ENCODE data around the gene NOTCH1. TPM values are rescaled to one million over a fixed set of nuclear protein-coding genes. Genes with fewer than 3 reads are reported as not detected.

Gene NOTCH1
- total RNA-seq, 2 donors from 2014 or later: 71.6 to 84.2 TPM

GRCh38 chr9:136484153-136485048 lies 61.4 kb downstream of the NOTCH1 start:
- Mint-ChIP-seq H3K4me3 (peak overlapping the region; percentile 66 to 70), H3K27ac (no peak overlapping the region), H3K9me3 (no peaks in the 10 kb centered on the region), H3K27me3 (ENCODE audit: low read depth) (no peaks in the 10 kb centered on the region), H3K36me3 (ENCODE audit: insufficient read depth in 2 of 2) (peaks cover 6 to 7% of the 10 kb centered on the region in 2 donors), H3K4me1 (ENCODE audit: low read depth) (peaks cover 24% of the 10 kb centered on the region)
- ATAC-seq (replicated peaks in 1 of 2): no peak
- peak; percentile 16 to 21 for DNase-seq

- DNase-seq (peak; percentile 97 to 99), ATAC-seq (replicated peaks in 1 of 2) (peak; percentile 71 to 74)
- Mint-ChIP-seq H3K36me3 (ENCODE audit: insufficient read depth in 2 of 2) (peaks cover 6 to 7% of the 10 kb centered on the region in 2 donors), H3K4me3 (peak overlapping the region; percentile 98 to 99), H3K9me3 (no peaks in the 10 kb centered on the region), H3K27ac (peak overlapping the region; percentile 75), H3K27me3 (ENCODE audit: low read depth) (no peaks in the 10 kb centered on the region), H3K4me1 (ENCODE audit: low read depth) (peaks cover 24% of the 10 kb centered on the region)
Observed at GRCh38 chr9:136483589-136484152, 62.2 kb downstream of the NOTCH1 start.

GRCh38 chr9:136482793-136483588 lies 62.9 kb downstream of the NOTCH1 start, which contains the start of gene SEC16A:
SEC16A (minus strand) TSS chr9:136483040; CDS start chr9:136477615, 5,425 bp downstream.
- no peaks in the 10 kb centered on the region for H3K27me3 Mint-ChIP-seq (ENCODE audit: low read depth)
- H3K36me3 Mint-ChIP-seq (ENCODE audit: insufficient read depth in 2 of 2): peaks cover 6 to 10% of the 10 kb centered on the region in 2 donors
- H3K4me1 Mint-ChIP-seq (ENCODE audit: low read depth): peaks cover 28% of the 10 kb centered on the region
- ATAC-seq (replicated peaks in 1 of 2) (peak; percentile 72 to 73), DNase-seq (peak; percentile 100)
- H3K9me3 Mint-ChIP-seq: no peaks in the 10 kb centered on the region
- H3K4me3 Mint-ChIP-seq: peak within 1 kb of the TSS; percentile 98 to 99
- H3K27ac Mint-ChIP-seq: peak within 1 kb of the TSS; percentile 97

GRCh38 chr9:136482046-136482792 lies 63.6 kb downstream of the NOTCH1 start:
- Mint-ChIP-seq H3K4me3 (peak overlapping the region; percentile 98 to 99), H3K4me1 (ENCODE audit: low read depth) (peaks cover 28% of the 10 kb centered on the region), H3K36me3 (ENCODE audit: insufficient read depth in 2 of 2) (peaks cover 6 to 10% of the 10 kb centered on the region in 2 donors), H3K27ac (peak overlapping the region; percentile 91), H3K27me3 (ENCODE audit: low read depth) (no peaks in the 10 kb centered on the region), H3K9me3 (no peaks in the 10 kb centered on the region)
- peak in 1 of 2 donors; percentile 20 for DNase-seq
- ATAC-seq (replicated peaks in 1 of 2): no peak

GRCh38 chr9:136481558-136481957 lies 64.3 kb downstream of the NOTCH1 start:
- no peaks in the 10 kb centered on the region for H3K9me3 Mint-ChIP-seq
- no peak for ATAC-seq (replicated peaks in 1 of 2)
- H3K36me3 Mint-ChIP-seq (ENCODE audit: insufficient read depth in 2 of 2): peaks cover 6 to 10% of the 10 kb centered on the region in 2 donors
- peak overlapping the region; percentile 98 to 99 for H3K4me3 Mint-ChIP-seq
- peaks cover 28% of the 10 kb centered on the region for H3K4me1 Mint-ChIP-seq (ENCODE audit: low read depth)
- H3K27me3 Mint-ChIP-seq (ENCODE audit: low read depth): no peaks in the 10 kb centered on the region
- DNase-seq: no peak
- H3K27ac Mint-ChIP-seq: peak overlapping the region; percentile 91

- ATAC-seq (replicated peaks in 1 of 2): no peak
- H3K27ac Mint-ChIP-seq: no peak overlapping the region
- H3K9me3 Mint-ChIP-seq: no peaks in the 10 kb centered on the region
Observed at GRCh38 chr9:136476369-136477150, 69.3 kb downstream of the NOTCH1 start.

GRCh38 chr9:136474974-136475865 lies 70.6 kb downstream of the NOTCH1 start:
- H3K27me3 Mint-ChIP-seq (ENCODE audit: low read depth): no peaks in the 10 kb centered on the region
- DNase-seq: no peak
- peaks cover 9% of the 10 kb centered on the region for H3K4me1 Mint-ChIP-seq (ENCODE audit: low read depth)
- no peaks in the 10 kb centered on the region for H3K9me3 Mint-ChIP-seq
- H3K36me3 Mint-ChIP-seq (ENCODE audit: insufficient read depth in 2 of 2): peaks cover 4 to 17% of the 10 kb centered on the region in 2 donors
- no peak overlapping the region for H3K27ac Mint-ChIP-seq
- no peak for ATAC-seq (replicated peaks in 1 of 2)
- no peak overlapping the region for H3K4me3 Mint-ChIP-seq

More at GRCh38 chr9:136476369-136477150, 69.3 kb downstream of the NOTCH1 start:
- Mint-ChIP-seq H3K36me3 (ENCODE audit: insufficient read depth in 2 of 2) (peaks cover 2 to 12% of the 10 kb centered on the region in 2 donors), H3K4me1 (ENCODE audit: low read depth) (peaks cover 22% of the 10 kb centered on the region), H3K4me3 (no peak overlapping the region), H3K27me3 (ENCODE audit: low read depth) (no peaks in the 10 kb centered on the region)
- DNase-seq: no peak

- no peak for ATAC-seq (replicated peaks in 1 of 2)
- DNase-seq: no peak
- Mint-ChIP-seq H3K27ac (no peak overlapping the region), H3K4me1 (ENCODE audit: low read depth) (peaks cover 4% of the 10 kb centered on the region), H3K36me3 (ENCODE audit: insufficient read depth in 2 of 2) (peaks cover 4 to 18% of the 10 kb centered on the region in 2 donors), H3K4me3 (no peak overlapping the region), H3K9me3 (no peaks in the 10 kb centered on the region), H3K27me3 (ENCODE audit: low read depth) (no peaks in the 10 kb centered on the region)
Observed at GRCh38 chr9:136474021-136474640, 71.7 kb downstream of the NOTCH1 start.

GRCh38 chr9:136473354-136473721 lies 72.5 kb downstream of the NOTCH1 start:
- Mint-ChIP-seq H3K36me3 (ENCODE audit: insufficient read depth in 2 of 2) (peaks cover 4 to 18% of the 10 kb centered on the region in 2 donors), H3K9me3 (no peaks in the 10 kb centered on the region), H3K27ac (no peak overlapping the region)

GRCh38 chr9:136472640-136473353 lies 73.1 kb downstream of the NOTCH1 start:
- ATAC-seq (replicated peaks in 1 of 2): no peak
- no peak overlapping the region for H3K27ac Mint-ChIP-seq
- H3K4me1 Mint-ChIP-seq (ENCODE audit: low read depth): no peaks in the 10 kb centered on the region
- H3K27me3 Mint-ChIP-seq (ENCODE audit: low read depth): no peaks in the 10 kb centered on the region
- DNase-seq: no peak
- H3K9me3 Mint-ChIP-seq: no peaks in the 10 kb centered on the region
- H3K36me3 Mint-ChIP-seq (ENCODE audit: insufficient read depth in 2 of 2): peaks cover 4 to 18% of the 10 kb centered on the region in 2 donors
- H3K4me3 Mint-ChIP-seq: no peak overlapping the region

More at GRCh38 chr9:136473354-136473721, 72.5 kb downstream of the NOTCH1 start:
- Mint-ChIP-seq H3K4me1 (ENCODE audit: low read depth) (peaks cover 1% of the 10 kb centered on the region), H3K27me3 (ENCODE audit: low read depth) (no peaks in the 10 kb centered on the region), H3K4me3 (no peak overlapping the region)
- ATAC-seq (replicated peaks in 1 of 2): no peak
- DNase-seq: no peak
